GM19043 (cell line): Measurements from ENCODE around the gene ARAP1.

Experiments used
- ATAC-seq: cut with Tn5 transposase; IDR thresholded peaks from one replicate; pipeline ENCODE4 v1.9.1; 2021; ENCODE audit warnings: low read depth; ENCODE audit not compliant: unreplicated experiment

The ARAP1 gene

GRCh38 chr11:72764503-72764902 lies 12.3 kb upstream of the ARAP1 start:
- ATAC-seq: no peak

DNA sequence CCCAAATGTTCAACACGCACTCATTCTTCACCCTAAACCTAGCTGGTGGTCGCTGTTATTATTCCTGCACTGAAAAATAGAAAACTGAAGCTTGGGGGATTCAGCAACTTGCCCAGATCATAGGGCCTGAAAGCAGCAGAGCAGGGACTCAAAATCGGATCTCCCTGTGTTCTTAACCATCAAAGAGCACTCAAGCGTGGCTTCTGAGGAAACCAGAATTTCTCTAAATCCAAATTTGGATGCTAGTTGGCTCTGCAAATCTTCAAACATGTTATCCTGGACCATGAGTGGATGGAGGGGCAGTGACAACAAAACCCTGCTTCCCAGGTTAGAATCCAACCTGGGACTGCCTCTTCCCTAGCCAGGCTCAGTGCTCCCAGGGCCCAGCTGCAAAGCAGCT lies 11.6 kb upstream of the ARAP1 start:
- no peak for ATAC-seq

GRCh38 chr11:72762641-72763304 lies 10.6 kb upstream of the ARAP1 start:
- ATAC-seq: no peak

DNA sequence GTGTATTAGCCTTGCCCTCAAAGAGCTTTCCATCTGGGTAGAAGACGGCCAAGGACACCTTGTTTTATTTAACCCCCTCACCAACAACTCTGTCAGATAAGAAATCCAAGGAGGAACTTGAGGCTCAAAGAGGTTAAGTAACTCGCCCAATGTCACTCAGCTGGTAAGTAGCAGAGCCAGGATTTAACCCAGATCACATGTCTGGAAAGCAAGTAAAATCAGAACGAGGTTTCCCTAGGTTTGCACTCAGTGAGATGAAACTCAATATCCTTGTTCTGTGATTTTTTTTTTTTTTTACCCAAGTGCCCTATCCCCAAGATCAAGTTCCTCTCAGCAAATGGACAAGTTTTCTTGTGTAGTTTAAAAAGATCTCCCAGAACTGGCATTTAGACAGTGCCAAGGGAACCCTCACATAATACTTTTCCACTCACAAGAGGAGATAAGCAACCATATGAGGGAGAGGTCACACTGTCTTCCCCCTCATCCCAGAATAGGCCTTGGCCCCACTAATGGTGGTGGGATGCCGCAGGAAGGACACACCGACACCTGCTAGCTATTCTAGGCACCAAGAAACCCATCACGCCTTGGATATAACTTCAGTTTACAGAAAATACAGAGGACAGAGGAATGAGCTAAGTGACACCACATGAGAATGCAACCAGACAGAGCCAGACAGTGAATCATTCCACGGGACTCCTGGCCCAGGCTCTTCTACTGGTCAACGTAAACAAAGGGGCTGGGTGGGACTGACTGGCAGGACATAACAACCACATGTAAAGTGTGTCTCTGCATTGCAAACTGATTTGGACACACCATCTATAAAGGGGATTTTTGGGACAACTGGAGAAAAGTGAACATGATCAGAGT lies 8.6 kb upstream of the ARAP1 start:
- ATAC-seq: no peak

DNA sequence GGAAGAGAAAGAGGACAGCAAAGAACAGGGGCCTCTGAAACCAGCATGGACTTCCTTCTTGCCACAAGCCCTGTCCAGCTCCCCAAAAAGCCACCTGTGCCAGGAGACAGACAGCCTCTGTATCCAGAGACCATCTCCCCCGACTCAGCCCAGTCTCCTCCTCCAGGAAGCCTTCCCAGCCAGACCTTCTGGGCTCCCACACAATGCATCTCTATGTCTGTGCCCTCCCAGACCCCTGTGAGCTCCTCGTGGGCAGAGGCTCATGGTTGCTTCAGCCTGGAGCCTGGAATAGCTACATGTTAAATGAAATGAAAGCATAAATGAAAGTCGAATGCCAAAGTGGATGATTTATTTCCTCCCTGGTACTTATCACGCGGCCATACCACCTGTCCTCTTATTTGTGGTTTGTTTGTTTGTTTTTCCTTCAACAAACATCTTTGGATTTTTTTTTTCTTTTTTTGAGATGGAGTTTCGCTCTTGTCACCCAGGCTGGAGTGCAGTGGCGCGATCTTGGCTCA lies 7.3 kb upstream of the ARAP1 start:
- no peak for ATAC-seq

DNA sequence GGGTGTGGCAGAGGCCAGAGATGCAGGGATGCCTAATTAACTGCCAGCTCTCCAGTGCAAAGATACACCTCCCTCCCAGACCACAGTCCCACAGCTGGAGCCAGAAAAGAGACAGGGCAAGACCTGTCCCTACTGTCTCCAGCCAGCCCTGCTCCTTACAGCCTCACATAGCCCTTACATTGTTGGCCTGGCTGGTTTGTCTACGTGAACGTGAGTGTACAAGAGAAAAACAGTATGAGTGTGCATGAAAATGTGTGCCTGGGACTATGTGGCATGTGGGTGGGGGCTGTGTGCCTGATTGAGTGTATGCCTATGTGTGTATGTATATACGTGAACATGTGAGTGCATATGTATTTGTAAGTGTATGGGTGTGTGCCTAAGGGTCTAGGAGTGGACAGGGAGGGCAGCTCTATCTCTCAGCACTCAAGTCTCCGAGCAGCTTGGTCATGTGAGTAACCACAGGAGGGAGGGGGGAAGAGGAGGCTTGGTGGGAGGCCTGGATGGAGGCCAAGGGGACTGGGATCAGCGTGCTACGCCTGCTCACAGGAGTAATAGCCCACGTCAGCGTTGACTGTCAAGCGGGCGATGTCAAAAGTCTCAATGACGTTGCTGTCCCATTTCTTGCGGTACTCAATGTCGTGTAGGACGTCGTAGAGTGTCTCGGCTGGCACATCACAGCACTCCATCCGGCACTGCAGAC lies 6.6 kb upstream of the ARAP1 start:
- ATAC-seq: no peak

GRCh38 chr11:72758304-72758689 lies 6.1 kb upstream of the ARAP1 start:
- ATAC-seq: no peak

GRCh38 chr11:72755713-72756285 lies 3.6 kb upstream of the ARAP1 start:
- no peak for ATAC-seq

GRCh38 chr11:72754544-72755155 lies 2.4 kb upstream of the ARAP1 start:
- no peak for ATAC-seq

GRCh38 chr11:72754149-72754543 lies 1.9 kb upstream of the ARAP1 start:
- ATAC-seq: no peak

GRCh38 chr11:72753341-72754148 lies 1.3 kb upstream of the ARAP1 start:
- ATAC-seq: no peak

DNA sequence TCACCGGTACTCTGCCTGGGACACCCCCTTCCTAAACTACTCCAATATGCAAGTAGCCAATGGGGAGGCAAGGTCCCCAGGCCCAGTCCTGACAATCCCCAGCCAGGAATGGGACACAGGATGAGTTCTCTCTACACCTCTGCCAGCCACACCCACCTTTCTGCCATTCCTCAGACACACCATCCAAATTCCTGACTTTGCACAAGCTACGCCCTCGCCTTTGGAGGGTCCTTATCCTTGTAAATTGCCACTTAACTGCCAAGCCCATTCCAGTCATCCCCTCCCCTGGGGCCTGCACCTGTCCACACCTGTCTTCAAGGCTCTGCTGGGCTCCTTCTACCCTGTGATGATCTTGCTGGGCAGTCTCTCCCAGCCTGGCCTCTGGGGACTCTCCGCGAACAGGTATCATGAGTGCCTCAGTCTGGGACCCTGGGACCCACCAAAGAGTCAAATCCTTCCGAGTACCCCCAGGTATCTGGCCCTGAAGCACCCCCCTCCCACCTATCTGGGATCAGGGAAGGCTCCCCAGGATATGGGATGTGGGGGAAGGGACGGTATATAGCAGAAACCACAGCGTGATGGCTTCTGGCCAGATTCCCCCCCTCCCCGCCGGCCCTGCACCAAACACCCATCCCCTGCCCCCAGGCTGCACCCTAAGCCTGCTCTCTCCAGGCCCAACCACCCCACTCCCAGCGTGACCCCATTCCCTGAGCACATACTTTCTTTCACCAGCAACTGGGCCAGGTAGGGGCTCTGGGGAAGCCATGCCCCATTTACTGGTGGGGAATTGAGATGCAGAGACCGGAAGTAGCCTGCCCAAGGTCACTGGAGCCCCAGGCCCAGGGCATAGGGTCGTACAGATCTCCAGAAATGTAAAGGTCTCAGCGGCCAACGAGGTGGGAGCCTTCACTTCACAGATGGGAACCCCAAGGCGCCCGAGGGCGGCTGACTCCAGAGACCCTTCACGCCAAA lies 806 bp downstream of the ARAP1 start:
- ATAC-seq: no peak

- ATAC-seq: no peak
Observed at GRCh38 chr11:72750556-72751115, 1.6 kb downstream of the ARAP1 start.

- ATAC-seq: no peak
Observed at GRCh38 chr11:72750086-72750485, 2.1 kb downstream of the ARAP1 start.

DNA sequence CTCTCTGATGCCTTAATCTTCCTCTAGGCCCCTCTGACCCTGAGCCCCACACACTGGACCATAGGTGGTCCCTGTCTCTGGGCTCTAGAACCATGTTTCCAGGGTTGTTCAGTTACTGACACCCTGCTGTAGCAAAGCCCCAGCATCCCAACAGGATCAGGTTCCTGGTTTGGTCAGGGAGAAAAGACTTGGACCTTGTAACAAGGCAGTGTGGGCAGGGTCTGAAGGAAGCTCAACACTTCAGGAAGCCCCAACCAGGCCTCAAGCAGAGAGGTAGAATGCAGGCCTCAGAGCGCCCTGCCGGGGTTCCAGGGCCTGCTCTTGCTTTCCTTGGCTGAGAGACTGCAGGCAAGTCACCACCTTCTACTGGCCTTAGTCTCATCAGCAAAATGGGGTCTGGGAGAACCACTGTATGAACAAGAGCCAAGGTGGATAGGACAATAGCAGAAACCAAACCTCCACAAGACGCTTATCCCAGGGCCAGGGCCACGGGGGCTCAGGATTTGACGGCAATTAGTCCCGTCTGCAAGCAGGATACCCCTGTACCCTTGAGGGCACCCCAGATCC lies 4.8 kb downstream of the ARAP1 start:
- ATAC-seq: no peak

DNA sequence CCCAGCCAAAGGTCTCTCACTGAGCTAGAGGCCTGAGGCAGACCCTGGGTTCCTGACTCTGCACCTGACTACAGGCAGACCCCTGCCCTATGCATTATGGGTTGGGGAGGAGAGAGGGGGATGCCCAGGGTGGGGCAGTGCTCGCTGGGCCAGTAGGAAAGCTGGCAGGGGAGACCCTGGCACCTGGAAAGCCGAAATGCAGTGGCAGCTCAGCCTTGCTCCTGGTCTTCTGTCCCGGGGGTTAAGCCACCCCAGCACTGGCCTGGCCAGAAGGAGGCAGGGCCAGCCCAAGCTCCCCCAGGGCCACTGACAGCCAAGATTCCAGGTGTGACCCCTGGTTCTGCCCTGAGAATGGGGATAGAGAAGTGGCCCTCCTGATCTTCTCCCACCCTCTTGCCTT lies 5.4 kb downstream of the ARAP1 start:
- ATAC-seq: no peak

GRCh38 chr11:72745925-72746550 lies 6.2 kb downstream of the ARAP1 start:
- no peak for ATAC-seq
